HG03135 (cell line): ENCODE data around the gene YAE1.
"Not testable (repeated sequence)": the region's sequence is repeated elsewhere in the genome, so short reads cannot be mapped to it uniquely, and the experiment has no call there.

Experiments used
- ATAC-seq: cut with Tn5 transposase; IDR thresholded peaks from one replicate; pipeline ENCODE4 v1.9.1; 2021; ENCODE audit warnings: mild to moderate bottlenecking, moderate library complexity; ENCODE audit not compliant: unreplicated experiment

YAE1 gene, protein sequence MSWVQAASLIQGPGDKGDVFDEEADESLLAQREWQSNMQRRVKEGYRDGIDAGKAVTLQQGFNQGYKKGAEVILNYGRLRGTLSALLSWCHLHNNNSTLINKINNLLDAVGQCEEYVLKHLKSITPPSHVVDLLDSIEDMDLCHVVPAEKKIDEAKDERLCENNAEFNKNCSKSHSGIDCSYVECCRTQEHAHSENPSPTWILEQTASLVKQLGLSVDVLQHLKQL

DNA sequence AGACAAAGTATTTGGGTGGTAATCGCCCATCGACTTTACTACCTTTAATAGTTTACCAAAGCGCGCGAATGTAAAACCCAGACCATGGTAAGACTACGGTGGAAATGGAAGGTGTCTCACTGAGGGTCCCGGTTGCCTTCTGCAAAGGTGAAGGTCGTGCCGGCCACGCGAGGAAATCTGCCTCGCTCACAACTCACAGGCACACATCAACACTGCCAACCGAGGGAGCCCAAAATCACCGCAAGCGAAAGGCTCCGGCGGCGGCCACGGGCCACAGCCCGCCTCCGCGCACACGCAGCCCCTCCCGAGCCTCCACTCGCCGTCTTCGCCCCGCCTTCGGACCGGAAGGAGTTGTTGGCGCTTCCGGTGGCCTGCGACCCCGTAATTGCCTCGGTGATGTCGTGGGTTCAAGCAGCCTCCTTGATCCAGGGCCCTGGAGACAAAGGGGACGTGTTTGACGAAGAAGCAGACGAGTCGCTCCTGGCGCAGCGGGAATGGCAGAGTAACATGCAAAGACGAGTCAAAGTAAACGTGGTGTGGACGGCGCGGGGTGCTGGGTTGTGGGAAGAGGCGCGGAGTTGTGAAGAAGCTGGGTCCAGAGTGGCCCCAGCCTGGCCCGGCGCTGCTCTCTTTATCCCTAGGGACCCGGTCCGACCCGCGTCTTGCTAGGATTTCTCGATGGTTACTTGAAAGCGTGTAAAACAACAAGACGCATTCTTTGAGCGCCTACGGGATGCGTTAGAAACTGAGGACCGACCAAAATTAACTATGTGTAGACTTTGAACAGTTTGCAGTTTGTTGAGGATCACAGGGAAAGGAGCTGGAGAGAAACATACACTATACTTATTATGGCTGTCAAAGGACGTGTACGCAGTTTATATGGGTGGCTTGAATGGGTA, at the start of gene YAE1:
Gene YAE1 (plus strand): TSS at position 382 of the 899 bp plus-strand sequence. CDS start 15 bp downstream, at position 397.
- peak; percentile 99 for ATAC-seq

DNA sequence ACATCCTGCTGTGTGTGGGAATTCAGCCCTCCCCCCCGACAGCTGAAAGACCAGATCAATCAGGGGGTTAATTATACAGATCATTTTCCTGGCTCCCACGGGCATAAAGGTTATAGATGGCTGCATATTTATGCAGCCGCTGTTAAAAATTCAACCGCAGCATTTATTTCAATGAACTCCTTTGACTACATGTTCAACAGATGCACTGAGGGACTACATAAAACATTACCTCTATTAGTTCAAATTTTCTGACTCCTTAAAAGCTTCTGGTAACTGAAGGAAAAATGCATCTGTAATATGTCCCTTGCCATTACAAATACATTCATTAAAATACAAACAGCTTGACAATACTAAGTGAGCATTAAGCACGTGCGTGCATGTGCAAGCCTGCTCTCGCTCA, 49.7 kb upstream of the YAE1 start:
- no peak for ATAC-seq

DNA sequence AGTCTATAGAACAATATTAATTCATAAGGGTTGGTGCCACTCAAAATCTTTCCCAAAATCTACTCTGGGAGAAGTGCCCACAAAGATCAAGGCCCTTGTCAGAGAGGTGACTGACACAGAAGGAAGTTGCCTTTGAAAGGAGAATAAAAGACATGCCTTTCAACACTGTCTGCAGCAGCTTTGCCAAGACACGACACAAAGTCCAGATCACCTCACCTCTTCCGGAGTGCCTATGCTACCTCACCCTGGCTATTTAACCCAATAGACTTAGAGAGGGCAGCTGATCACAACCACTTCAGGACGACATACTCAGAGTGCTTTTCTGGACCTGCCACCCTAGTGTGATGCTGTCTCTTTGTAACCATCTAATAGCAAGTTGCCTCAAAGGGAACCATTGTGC, 49.0 kb upstream of the YAE1 start:
- ATAC-seq = no peak

- no peak for ATAC-seq
These were observed 40.3 kb upstream of the YAE1 start for GRCh38 chr7:39525926-39526325.

DNA sequence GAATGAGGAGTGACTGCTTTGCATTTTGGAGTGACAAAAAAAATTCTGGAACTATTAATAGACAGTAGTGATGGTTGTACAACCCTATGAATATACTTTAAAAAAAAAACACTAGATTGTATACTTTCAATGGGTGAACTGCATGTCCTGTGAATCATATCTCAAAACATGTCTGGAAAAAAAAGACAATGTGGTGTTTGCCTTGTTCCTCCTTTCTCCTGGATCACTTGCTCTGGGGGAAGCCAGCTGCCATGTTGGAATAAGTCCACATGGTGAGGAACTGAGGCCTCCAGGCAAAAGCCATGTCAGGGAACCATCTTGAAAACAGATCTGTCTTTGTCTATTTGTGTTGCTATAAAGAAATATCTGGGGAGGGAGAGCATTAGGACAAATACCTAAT, 39.5 kb upstream of the YAE1 start:
- ATAC-seq = no peak

GRCh38 chr7:39527296-39527695, 38.9 kb upstream of the YAE1 start:
- no peak for ATAC-seq

GRCh38 chr7:39527951-39528350, 38.3 kb upstream of the YAE1 start:
- no peak for ATAC-seq

- no peak for ATAC-seq
These were observed 37.4 kb upstream of the YAE1 start for GRCh38 chr7:39528849-39529248.

DNA sequence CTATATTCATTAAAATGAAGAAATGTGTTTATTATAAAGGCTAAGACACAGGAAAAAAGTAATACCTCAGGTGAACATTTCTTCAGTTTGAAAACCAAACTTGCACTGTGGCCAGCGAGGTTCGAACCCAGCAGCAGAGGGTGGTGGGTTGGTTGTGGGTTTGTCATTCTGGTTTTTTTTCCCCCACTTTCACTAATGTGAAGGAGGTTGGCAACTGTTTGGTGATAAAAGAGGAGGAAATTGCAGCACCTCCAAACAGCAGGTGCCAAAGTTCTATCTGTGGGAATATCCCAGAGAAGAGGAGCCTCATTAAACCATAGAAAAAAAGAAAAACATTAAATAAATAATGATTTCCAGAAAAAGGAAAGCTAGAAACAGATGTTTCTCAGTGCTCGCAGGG, 36.6 kb upstream of the YAE1 start:
- ATAC-seq = no peak

DNA sequence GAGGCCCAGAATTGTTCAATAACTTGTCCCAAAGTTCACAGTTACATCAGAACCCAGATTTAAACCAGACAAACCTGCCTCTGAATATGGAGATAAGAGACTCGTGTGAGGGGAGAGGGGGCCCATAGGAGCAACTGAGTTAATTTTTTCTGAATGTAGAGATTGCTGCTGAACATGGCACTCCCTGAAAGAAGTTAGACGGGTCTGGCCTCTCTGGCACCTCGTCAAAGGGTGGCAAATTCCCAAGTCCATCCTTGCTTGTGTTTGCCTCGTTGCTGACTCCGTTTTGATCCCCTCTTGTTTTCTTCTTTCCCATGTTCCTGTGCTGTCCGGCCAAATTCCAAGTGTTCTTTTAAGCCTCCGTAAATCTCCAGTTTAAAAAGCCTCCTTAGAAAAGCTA, 35.2 kb upstream of the YAE1 start:
- no peak for ATAC-seq

- ATAC-seq = no peak
These were observed 34.4 kb upstream of the YAE1 start for GRCh38 chr7:39531818-39532217.

DNA sequence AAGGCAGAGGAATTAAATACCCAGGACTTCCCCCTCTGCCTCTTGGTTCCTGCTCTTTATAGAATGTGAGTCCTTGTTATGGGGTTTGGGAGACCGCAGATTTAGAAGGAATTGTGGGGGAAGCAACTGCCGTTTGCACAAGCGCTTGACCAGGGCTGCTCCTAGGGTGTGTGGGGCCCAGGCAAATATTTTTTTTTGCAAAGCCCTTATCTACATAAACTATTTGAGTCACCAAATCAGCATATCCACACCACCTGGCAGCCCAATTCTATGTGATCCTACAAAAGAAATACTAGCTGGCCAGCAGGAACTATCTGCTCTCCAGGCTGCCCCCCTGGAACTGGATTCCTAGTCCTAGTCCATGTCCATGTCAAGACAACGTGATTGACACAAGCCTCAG, 33.4 kb upstream of the YAE1 start:
- no peak for ATAC-seq

DNA sequence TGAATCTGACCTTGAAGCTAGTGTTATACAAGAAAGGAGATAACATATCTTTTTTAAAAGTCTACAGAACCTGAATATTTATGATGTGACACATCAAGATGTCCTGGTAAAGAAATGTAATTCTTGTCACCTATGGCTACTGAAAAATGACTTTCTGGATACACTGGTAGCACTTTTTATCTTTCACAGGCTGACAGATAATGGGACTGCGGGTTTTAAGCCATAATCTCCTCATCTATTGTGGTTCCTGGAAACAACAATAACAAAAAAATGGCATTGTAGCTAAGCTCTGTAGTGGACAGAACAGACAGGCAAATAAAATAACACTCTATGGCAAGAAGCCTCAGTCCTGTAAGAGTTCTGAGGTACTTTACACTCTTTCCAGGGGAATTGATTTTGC, 31.6 kb upstream of the YAE1 start:
- ATAC-seq = no peak

- ATAC-seq = no peak
These were observed 31.1 kb upstream of the YAE1 start for GRCh38 chr7:39535064-39535463.

DNA sequence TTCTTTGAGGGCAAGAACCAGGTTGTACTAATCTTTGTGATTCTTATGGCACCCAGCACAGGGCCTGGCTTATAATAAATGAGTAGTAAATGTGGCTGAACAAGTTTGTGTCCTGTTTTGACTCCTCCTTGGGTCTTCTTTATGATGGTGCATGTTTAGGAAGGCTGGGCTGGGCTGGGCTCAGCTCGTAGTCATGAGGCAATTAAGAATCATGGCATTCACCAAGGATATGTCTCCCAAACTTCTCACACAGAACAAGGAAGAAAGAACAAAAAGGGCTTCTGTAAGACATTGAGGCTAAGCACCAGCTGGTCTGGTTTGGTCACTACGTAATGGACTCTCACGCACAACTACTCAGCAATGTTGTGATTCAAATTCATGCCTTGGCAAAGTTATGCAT, 30.5 kb upstream of the YAE1 start:
- no peak for ATAC-seq

DNA sequence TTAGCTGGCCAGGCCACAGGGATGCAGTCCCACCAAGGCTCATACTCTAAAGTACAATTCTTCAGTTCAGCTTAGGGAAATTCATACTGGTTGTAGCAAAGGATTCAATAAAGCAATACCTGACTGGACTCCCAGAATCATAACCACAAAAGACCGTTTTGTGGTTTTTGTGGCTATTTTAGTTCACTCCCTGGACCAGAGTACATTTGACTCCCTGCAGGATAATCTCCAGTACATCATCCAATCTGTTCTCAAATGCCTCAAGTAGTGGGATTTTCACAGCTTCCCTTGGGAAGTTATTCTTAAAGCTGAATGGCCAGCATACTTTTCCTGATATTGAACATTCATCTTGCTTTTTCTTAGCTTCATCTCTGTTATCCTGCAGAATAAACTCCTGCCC, 29.3 kb upstream of the YAE1 start:
- no peak for ATAC-seq

DNA sequence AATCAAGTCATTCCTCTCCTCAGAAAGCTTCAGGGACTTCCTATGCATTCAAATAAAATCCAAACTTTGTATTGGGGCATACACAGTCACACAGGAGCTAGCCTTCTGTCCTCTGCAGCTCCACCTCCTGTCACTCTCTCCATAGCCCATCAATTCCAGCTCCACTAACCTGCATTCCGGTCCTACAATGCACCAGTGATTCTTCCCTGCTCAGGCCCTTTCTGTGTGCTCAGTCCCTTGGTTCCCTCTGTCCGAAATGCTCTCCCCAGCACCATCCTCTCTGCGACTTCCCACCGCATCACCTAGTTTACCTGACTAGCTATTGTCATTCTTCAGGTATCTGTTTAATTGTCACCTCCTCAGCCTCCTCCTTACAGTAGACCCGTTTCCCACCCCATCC, 26.4 kb upstream of the YAE1 start:
- no peak for ATAC-seq

GRCh38 chr7:39540320-39540719, 25.9 kb upstream of the YAE1 start:
- no peak for ATAC-seq

DNA sequence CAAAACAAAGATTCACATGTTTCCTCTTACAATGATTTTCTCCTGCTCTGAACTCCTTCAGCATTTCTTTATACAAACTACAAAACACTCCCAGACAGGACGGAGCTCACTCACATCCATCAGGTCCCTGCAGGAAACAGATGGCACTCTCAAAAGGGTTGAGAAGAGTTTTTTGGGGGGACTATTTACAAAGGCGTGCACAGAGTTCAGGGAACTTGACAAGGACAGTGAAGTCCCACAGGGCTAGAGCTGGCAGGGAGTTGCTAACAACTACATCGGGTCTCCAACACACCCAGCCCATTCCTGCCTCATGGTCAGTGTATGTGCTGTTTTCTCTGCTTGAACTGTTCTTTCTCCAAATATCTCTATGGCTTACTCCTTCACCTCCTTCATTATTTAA, 24.7 kb upstream of the YAE1 start:
- ATAC-seq = no peak

- not testable (repeated sequence) for ATAC-seq
These were observed 21.4 kb upstream of the YAE1 start for GRCh38 chr7:39544774-39545173.

DNA sequence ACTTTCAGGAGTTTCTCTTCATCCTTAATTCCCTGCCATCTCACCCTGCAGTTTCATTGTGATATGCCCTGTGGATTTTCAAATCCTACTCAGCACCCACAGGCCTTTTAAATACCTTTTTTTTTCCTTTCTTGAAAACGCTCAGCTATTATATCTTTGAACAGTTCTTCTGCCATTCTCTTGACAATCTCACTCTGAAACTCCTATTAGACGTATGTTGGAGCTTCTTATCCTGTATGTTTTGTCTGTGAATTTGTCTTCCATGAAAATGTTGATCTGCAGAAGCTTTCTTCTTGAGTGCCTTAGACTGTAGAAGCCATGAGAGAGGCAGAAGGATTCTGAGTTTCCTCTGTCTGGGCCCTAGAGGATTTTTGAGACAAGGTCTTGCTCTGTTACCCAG, 18.9 kb upstream of the YAE1 start:
- no peak for ATAC-seq

GRCh38 chr7:39550411-39550810, 15.8 kb upstream of the YAE1 start:
- no peak for ATAC-seq
